Chondrocyte (in vitro differentiated cells): ENCODE data around the gene CDH12. TPM values are rescaled to one million over a fixed set of nuclear protein-coding genes. Genes with fewer than 3 reads are reported as not detected.

Experiments used
- DNase-seq: peaks from one replicate; pipeline ENCODE4 v3.0.0; 2021; ENCODE audit warnings: mixed read lengths, low spot score
- H3K27ac Mint-ChIP-seq: one replicate; pipeline ENCODE4 v1.8.0; 2021; ENCODE audit warnings: mild to moderate bottlenecking, moderate library complexity, mixed read lengths; ENCODE audit not compliant: unreplicated experiment
- H3K27me3 Mint-ChIP-seq: 2 replicates; pipeline ENCODE4 v1.8.0; 2021; ENCODE audit warnings: low read depth, mixed read lengths
- H3K36me3 Mint-ChIP-seq: 2 replicates; pipeline ENCODE4 v1.8.0; 2021; ENCODE audit warnings: low read depth, mixed read lengths
- H3K4me1 Mint-ChIP-seq: 2 replicates; pipeline ENCODE4 v1.8.0; 2021; ENCODE audit warnings: low read depth, mild to moderate bottlenecking, mixed read lengths
- H3K4me3 Mint-ChIP-seq: one replicate; pipeline ENCODE4 v1.8.0; 2021; ENCODE audit warnings: mild to moderate bottlenecking, moderate library complexity, mixed read lengths; ENCODE audit not compliant: unreplicated experiment
- H3K9me3 Mint-ChIP-seq: 2 replicates; pipeline ENCODE4 v1.8.0; 2021; ENCODE audit warnings: low read depth, mixed read lengths
- total RNA-seq: library from RNA; stranded (reverse); gene quantifications from 3 replicates; pipeline ENCODE4 v1.2.1, GENCODE V29; 2021
- TF ChIP-seq, protein P1 (sequence below): fragments of 200-600 bp; sonication (generic); IDR thresholded peaks from 2 replicates; pipeline ENCODE4 v1.5.0; 2021; ENCODE audit warnings: antibody characterized with exemption, mild to moderate bottlenecking, moderate library complexity

The CDH12 gene
- total RNA-seq, 1 donor from 2014 or later: not detected

GRCh38 chr5:22708770-22709328, 144.3 kb downstream of the CDH12 start:
- H3K27me3 Mint-ChIP-seq: peaks cover 15% of the 10 kb centered on the region
- no peaks in the 10 kb centered on the region for H3K36me3 Mint-ChIP-seq
- DNase-seq: no peak
- H3K27ac Mint-ChIP-seq: no peak overlapping the region
- H3K4me3 Mint-ChIP-seq: no peak overlapping the region
- H3K9me3 Mint-ChIP-seq: no peaks in the 10 kb centered on the region
- TF ChIP-seq, protein P1, sequence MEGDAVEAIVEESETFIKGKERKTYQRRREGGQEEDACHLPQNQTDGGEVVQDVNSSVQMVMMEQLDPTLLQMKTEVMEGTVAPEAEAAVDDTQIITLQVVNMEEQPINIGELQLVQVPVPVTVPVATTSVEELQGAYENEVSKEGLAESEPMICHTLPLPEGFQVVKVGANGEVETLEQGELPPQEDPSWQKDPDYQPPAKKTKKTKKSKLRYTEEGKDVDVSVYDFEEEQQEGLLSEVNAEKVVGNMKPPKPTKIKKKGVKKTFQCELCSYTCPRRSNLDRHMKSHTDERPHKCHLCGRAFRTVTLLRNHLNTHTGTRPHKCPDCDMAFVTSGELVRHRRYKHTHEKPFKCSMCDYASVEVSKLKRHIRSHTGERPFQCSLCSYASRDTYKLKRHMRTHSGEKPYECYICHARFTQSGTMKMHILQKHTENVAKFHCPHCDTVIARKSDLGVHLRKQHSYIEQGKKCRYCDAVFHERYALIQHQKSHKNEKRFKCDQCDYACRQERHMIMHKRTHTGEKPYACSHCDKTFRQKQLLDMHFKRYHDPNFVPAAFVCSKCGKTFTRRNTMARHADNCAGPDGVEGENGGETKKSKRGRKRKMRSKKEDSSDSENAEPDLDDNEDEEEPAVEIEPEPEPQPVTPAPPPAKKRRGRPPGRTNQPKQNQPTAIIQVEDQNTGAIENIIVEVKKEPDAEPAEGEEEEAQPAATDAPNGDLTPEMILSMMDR: no peak
- no peaks in the 10 kb centered on the region for H3K4me1 Mint-ChIP-seq

DNA sequence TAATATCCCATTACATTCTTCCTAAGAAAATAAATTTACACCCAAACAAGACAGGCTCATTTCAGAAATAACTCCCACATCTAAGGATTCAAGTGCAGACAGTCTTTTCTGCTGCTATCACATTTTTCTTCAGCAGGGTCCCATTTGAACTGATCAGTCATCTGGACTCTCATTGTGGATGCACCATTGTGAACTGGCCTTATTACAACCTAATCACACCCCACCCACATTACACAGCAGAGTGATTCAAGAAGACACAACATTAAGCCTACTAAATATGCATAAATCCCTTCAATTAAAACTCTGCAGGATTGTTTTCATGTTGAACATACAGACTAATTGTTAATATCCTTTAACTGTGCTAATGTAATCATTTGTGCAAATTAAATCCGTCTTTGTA, 146.2 kb downstream of the CDH12 start:
- H3K4me3 Mint-ChIP-seq: no peak overlapping the region
- H3K27ac Mint-ChIP-seq: no peak overlapping the region
- H3K27me3 Mint-ChIP-seq: peaks cover 15% of the 10 kb centered on the region
- no peaks in the 10 kb centered on the region for H3K4me1 Mint-ChIP-seq
- no peaks in the 10 kb centered on the region for H3K36me3 Mint-ChIP-seq
- no peak for DNase-seq
- TF ChIP-seq, protein P1: no peak
- H3K9me3 Mint-ChIP-seq: no peaks in the 10 kb centered on the region

DNA sequence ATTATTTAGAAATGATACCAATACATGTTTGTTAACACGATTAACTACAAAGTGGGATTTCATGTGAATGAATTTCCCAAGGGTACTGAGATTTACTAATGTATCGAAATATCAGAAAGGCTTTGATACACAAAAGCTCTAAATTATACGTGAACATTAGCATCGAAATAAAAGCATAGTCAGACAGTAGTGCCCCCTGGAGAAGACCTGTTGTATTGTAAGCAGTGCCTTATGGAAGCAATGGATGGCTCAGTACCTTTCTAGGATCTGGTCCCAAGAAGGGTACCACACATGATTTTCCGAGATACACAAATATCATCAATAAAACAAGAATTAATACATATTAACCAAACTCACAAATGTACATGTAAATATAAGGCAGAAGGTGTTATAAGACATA, 153.8 kb downstream of the CDH12 start:
- Mint-ChIP-seq H3K9me3 (no peaks in the 10 kb centered on the region), H3K4me3 (no peak overlapping the region), H3K4me1 (no peaks in the 10 kb centered on the region), H3K36me3 (no peaks in the 10 kb centered on the region), H3K27ac (no peak overlapping the region), H3K27me3 (no peaks in the 10 kb centered on the region)
- DNase-seq: no peak
- TF ChIP-seq, protein P1: no peak

- no peak for DNase-seq
- Mint-ChIP-seq H3K27me3 (peaks cover 5% of the 10 kb centered on the region), H3K9me3 (no peaks in the 10 kb centered on the region), H3K4me1 (no peaks in the 10 kb centered on the region), H3K36me3 (no peaks in the 10 kb centered on the region), H3K4me3 (no peak overlapping the region), H3K27ac (no peak overlapping the region)
- TF ChIP-seq, protein P1: no peak
Observed at GRCh38 chr5:22693121-22693520, 160.0 kb downstream of the CDH12 start.

DNA sequence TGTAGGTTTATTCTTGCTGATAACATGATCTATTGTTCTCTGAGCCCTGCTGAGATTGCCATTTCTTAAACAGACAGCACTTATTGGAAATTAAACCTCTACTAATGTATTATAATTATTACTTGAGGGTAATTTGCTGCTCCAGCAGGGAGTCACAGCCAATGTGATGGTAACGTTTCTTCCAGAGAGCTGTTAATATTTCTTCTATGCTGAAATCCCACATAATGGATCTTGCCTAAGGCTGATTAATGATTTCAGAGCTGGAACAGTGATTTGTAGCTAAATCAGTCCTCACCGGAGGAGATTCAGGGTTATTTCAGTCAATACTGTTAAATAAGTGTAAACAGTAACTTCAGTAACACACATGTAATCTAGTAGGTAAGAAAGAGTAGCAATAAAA, 170.1 kb downstream of the CDH12 start:
- H3K4me3 Mint-ChIP-seq: no peak overlapping the region
- no peaks in the 10 kb centered on the region for H3K4me1 Mint-ChIP-seq
- no peak for DNase-seq
- H3K27ac Mint-ChIP-seq: no peak overlapping the region
- no peaks in the 10 kb centered on the region for H3K9me3 Mint-ChIP-seq
- TF ChIP-seq, protein P1: no peak
- H3K27me3 Mint-ChIP-seq: peaks cover 7% of the 10 kb centered on the region
- no peaks in the 10 kb centered on the region for H3K36me3 Mint-ChIP-seq
